SK-N-SH treated with all-trans-retinoic acid at 6 μM for 48 hours (cell line): ENCODE data around the gene CHST2.

Source experiments
- ARNTL ChIP-seq: fragments of 450-650 bp; formaldehyde crosslinking; IDR thresholded peaks from 2 replicates; pipeline ENCODE4 v1.5.0; 2020; ENCODE audit warnings: low read depth, mild to moderate bottlenecking, moderate library complexity, borderline replicate concordance
- BACH2 ChIP-seq: fragments of 250-450 bp; sonication (Bioruptor Pico); IDR thresholded peaks from 2 replicates; pipeline ENCODE4 v1.9.0; 2021; ENCODE audit warnings: mild to moderate bottlenecking, borderline replicate concordance
- ISL1 ChIP-seq: fragments of 250-450 bp; sonication (Bioruptor Pico); IDR thresholded peaks from 2 replicates; pipeline ENCODE4 v2.1.2; 2022; ENCODE audit warnings: mild to moderate bottlenecking, moderate library complexity
- RARB ChIP-seq: fragments of 250-450 bp; sonication (Bioruptor Pico); IDR thresholded peaks from 2 replicates; pipeline ENCODE4 v1.8.0; 2021; ENCODE audit warnings: mild to moderate bottlenecking, moderate library complexity
- SNAI2 ChIP-seq: fragments of 250-450 bp; sonication (Bioruptor Pico); IDR thresholded peaks from 2 replicates; pipeline ENCODE4 v1.5.0; 2020; ENCODE audit warnings: mild to moderate bottlenecking, moderate library complexity
- ZNF70 ChIP-seq: fragments of 450-650 bp; formaldehyde crosslinking; IDR thresholded peaks from 2 replicates; pipeline ENCODE4 v1.5.0; 2020; ENCODE audit warnings: mild to moderate bottlenecking, moderate library complexity
- TF ChIP-seq, protein P1 (sequence below): fragments of 250-450 bp; sonication (Bioruptor Pico); IDR thresholded peaks from 2 replicates; pipeline ENCODE4 v1.5.1; 2020; ENCODE audit warnings: low read depth, mild to moderate bottlenecking, moderate library complexity
- TF ChIP-seq, protein P2 (sequence below): fragments of 250-450 bp; sonication (Bioruptor Pico); IDR thresholded peaks from 2 replicates; pipeline ENCODE4 v1.8.0; 2020; ENCODE audit warnings: mild to moderate bottlenecking, moderate library complexity, borderline replicate concordance

DNA sequence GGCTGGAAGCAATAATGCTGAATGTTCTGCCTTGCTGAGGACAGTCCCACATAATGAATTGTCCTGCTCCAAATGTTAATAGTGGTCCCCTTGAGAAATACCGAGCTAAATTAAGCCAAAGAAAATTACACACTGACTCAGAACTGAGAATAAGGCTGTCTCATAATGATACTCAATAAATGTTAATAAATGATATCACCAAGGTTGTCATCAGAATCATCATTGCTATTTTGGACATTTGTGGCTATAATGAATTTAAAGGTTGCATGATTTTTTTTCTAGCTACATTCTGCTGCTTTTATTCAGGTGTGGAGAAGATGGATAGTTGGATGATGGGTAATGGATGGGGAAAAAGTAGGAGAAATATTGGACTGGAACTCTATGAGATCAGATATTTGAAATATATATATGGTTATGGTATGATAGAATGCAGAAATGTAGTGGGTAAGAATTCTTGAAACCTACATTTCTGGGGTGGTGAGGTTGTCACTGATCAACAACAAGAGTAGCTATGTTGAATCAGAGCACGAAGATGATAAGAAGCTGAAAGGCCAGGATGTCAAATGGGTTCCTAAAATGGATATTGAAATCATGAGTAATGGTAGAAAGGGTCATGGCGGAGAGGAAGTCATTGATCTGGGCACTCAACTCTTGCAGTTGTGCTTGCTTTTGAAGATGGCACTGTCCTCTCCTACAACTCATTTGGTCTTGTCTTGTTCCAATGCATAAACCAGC is 12.8 kb downstream of the CHST2 start:
- TF ChIP-seq ARNTL (no peak), ZNF70 (no peak), BACH2 (CRISPR knock-in tag) (no peak), RARB (no peak), SNAI2 (no peak), ISL1 (no peak)
- TF ChIP-seq, protein P1, sequence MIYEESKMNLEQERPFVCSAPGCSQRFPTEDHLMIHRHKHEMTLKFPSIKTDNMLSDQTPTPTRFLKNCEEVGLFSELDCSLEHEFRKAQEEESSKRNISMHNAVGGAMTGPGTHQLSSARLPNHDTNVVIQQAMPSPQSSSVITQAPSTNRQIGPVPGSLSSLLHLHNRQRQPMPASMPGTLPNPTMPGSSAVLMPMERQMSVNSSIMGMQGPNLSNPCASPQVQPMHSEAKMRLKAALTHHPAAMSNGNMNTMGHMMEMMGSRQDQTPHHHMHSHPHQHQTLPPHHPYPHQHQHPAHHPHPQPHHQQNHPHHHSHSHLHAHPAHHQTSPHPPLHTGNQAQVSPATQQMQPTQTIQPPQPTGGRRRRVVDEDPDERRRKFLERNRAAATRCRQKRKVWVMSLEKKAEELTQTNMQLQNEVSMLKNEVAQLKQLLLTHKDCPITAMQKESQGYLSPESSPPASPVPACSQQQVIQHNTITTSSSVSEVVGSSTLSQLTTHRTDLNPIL (CRISPR knock-in tag): no peak
- TF ChIP-seq, protein P2, sequence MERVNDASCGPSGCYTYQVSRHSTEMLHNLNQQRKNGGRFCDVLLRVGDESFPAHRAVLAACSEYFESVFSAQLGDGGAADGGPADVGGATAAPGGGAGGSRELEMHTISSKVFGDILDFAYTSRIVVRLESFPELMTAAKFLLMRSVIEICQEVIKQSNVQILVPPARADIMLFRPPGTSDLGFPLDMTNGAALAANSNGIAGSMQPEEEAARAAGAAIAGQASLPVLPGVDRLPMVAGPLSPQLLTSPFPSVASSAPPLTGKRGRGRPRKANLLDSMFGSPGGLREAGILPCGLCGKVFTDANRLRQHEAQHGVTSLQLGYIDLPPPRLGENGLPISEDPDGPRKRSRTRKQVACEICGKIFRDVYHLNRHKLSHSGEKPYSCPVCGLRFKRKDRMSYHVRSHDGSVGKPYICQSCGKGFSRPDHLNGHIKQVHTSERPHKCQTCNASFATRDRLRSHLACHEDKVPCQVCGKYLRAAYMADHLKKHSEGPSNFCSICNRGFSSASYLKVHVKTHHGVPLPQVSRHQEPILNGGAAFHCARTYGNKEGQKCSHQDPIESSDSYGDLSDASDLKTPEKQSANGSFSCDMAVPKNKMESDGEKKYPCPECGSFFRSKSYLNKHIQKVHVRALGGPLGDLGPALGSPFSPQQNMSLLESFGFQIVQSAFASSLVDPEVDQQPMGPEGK (CRISPR knock-in tag): no peak
